Globus pallidus (tissue), 1 donor: ENCODE results near the gene PRRX1.

ENCODE experiments used
- DNase-seq: peaks from one replicate; pipeline ENCODE4 v3.0.0-alpha.2; 2015; ENCODE audit warnings: low spot score

The PRRX1 gene

DNA sequence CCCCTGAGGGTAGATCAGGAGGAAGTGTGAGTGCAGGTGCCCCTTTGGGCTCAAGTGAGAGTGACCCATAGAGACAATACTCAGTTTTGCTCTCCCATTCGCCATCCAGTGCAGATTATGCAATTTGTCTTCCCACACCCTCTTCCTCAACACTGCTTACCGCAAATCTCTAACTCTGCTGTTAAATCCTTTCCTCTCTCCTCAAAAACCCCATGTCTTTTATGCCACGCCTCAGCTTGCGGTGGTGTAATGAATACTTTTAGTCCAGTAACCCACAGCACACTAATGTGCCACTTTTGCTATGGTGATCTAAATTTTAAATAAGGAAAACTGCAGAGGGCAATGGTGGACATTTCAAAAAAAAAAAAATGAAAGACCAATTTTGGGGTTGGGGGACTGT lies 57.7 kb downstream of the PRRX1 start:
- DNase-seq = no peak

GRCh38 chr1:170723518-170723917 lies 59.6 kb downstream of the PRRX1 start:
- DNase-seq = no peak

DNA sequence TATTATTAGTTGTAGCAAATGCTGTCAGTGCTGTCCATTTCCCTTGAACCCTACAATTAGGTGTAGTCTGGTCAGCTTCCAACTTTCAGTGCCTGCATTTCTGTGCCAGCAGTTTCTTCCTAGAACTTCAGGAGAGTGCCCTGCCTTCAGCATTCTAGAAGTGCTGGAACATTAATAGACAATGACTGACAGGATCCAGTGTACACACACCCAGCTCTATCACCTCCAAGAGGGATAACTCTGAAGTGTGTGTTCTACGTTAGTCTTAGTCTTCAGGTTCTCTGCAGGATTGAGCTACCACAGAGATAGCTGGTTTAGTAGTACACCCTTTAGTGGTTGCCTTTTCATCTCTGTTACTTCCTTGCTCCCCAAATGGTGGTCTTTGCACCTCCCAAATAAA lies 61.4 kb downstream of the PRRX1 start:
- DNase-seq = no peak

DNA sequence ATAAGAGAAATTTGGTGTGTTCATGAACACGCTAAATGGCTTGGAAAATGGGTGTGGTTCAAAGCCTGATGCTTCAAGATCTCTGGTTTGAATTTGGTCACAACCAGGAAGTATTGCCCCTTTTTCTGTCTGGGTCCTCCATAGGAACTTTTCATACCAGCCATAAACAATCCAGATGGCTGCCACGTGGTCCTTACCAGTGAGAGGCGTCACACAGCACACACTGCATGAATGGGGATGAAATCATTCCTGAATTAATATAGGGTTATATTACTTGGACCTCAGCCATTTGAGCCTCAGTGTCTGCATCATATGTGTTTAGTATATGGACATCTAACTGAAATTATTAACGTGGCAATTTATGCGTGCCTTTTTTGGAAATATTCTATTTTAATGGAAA lies 64.0 kb downstream of the PRRX1 start:
- no peak for DNase-seq

DNA sequence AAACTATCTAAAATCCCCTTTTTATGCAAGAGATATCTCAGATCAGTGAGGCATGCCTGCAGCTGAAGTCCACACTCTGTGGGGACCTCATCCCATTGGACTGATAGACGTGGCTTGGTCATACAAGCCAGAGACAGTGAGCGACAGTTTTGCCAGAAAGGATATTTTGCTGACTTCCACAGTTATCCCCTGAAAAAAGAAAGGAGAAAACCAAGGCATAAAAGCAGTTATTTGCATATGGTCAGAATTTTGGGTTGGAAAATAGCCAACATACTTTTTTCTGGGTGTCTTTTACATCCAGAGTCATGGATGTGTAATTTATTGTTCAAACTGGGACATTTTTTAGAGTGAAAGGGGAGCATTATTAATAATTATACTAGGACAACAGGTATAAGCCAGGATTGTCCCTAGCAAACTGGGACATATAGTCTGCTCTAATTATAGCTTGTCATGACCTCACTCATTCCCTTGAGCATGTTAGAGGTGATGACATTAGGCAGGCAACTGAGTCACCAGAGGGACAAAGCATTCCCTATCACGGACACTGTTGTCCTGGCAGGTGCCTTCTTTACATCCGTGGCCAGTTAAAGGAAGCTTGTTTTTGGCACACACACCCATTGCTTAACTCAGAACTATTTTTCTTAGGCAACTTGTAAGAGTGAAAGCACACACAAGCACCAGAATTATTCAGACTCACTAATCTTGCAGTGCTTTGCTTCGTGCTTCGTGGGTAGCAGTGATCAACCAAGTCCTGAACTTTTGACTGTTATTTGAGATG lies 65.5 kb downstream of the PRRX1 start:
- DNase-seq = no peak

GRCh38 chr1:170730014-170730413 lies 66.1 kb downstream of the PRRX1 start:
- no peak for DNase-seq

- no peak for DNase-seq
Measured at GRCh38 chr1:170730438-170730837, 66.5 kb downstream of the PRRX1 start.

DNA sequence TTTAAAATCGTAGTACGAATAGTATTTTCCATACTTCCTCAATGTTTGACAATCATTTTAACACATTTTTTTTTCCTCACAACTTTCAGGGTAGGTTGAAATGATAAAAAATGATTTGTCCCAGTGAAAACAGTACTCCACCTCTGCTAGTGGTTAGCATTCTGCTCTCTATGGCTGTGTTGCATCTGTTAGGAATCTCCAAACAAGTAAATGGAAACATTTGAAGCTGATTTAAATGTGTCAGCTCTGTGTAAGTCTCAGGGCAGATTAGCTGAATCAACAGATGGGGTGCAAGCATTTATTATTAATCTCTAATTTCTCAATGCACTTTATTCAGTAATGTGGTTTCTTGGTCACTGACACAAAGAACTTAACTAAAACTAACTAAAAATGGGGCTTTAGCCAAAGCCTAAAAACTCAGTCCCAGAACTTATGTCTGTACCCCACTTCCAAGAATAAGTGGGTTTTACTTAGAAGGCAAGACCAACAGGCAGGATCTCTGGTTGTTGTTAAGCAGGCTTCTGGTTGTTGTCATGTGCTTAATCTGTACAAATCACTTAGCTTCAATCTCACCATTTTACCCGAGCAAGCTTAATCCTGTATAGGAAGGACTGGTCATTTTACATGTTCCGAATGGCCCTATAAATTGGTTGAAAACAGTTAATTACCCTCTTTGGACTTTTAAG lies 67.8 kb downstream of the PRRX1 start:
- no peak for DNase-seq

GRCh38 chr1:170732252-170732588 lies 68.3 kb downstream of the PRRX1 start:
- no peak for DNase-seq

DNA sequence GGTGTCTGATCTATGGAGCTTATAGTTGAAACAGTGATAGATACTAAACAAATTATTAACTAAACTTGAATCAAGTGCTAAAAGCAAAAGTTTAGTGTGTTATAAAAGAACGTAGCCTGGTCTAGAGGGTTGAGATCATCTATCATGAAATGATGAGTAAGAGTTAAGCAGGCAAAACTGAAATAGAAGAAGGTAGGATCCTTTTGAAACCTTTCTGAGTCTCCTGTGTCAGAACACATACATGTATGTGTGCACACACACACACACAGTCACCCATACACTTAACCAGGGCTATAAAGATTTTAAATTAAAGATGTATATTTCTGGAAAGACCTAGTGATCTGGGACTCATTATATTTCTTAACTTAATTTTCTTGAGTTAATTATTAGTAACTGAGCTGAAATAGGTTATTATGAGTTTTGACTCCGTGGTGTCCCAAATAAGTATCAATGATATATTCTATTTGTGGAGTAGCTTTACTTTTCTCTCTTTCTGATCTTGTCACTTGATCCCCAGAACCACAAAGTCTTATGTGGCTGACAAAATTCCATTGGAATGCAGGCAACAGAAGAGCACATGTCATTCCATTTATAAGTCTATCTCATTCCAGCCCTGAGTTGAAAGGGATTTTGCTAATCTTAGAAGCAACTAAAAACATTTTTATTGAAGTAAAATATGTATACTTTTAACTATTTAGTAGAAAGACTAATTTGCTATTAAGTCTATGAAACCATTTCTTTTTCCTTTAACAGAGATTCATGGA lies 70.7 kb downstream of the PRRX1 start:
- no peak for DNase-seq

GRCh38 chr1:170735366-170736263 lies 71.7 kb downstream of the PRRX1 start:
- no peak for DNase-seq

GRCh38 chr1:170739803-170740202 lies 75.9 kb downstream of the PRRX1 start:
- no peak for DNase-seq

- no peak for DNase-seq
Measured at GRCh38 chr1:170741678-170742077, 77.7 kb downstream of the PRRX1 start.

DNA sequence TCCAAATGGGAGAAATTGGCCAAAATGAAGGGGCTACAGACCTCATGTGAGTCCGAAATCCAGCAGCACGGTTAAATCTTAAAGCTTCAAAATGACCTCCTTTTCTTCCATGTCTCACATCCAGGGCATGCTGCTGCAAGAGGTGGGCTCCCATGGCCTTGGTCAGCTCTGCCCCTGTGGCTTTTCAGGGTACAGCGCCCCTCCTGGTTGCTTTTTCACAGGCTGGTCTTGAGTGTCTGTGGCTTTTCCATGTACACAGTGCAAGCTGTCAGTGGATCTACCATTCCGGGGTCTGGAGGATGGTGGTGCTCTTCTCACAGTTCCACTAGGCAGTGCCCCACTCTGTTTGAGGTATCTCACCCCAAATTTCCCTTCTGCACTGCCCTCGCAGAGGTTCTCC lies 78.7 kb downstream of the PRRX1 start:
- no peak for DNase-seq

- no peak for DNase-seq
Measured at GRCh38 chr1:170743083-170743482, 79.2 kb downstream of the PRRX1 start.

- DNase-seq = no peak
Measured at GRCh38 chr1:170749549-170749948, 85.6 kb downstream of the PRRX1 start.

DNA sequence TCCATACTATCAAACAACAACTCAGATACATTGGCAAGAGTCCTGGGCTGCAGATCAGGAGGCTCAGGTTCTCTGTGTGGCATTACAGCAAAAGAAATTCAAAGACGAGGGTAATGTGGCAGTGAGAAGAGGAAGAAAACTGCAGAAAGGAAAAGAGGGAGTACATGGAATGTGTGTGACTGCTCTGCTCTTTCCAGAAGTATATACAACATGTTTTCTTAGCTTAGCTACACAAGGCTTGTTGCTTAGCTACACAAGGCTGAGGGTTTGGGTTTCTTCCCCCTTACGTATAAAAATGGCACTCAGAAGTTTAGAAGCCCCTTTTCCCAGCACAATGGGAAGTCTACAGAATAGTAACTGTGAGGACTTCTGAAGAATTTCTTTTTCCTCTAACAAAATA lies 86.0 kb downstream of the PRRX1 start:
- no peak for DNase-seq

GRCh38 chr1:170755795-170756194 lies 91.9 kb downstream of the PRRX1 start:
- no peak for DNase-seq

DNA sequence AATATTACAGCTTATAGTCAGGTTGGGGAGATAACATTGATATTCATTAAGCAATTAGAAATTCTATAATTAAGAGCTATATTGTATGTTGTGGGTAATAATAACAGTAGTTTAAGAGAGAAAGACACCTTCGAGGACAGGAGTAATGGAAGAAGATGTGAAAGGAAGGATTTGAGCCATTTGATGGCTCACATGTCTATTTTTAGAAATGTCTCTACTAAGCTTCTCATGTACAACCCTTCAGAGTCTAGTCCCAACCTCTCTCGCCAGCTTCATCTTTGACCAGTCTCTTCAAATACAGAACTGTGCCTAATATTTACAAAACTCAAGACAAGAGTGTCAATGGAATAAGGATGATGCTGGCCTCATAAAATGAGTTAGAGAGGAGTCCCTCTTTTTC lies 95.1 kb downstream of the PRRX1 start:
- DNase-seq = no peak

DNA sequence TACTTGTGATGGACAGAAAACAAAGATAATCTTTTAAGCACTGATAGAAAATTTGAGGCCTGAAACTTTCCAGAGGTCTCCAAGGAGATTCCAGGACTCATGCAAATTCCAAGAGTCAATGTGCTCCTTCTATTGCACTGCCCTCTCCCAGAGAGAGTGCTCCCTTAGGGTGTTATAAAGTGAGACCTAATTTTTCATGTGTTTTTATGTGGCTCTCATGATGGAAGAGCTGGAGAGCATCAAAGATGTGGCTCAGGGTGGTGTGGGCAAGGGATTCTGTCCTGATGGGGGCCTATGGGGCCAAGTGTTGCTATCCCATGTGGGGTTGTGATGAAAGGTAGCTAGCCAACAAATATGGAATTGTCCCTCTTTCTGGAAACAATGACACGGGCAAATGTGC lies 101.3 kb downstream of the PRRX1 start:
- peak; percentile 1 for DNase-seq

DNA sequence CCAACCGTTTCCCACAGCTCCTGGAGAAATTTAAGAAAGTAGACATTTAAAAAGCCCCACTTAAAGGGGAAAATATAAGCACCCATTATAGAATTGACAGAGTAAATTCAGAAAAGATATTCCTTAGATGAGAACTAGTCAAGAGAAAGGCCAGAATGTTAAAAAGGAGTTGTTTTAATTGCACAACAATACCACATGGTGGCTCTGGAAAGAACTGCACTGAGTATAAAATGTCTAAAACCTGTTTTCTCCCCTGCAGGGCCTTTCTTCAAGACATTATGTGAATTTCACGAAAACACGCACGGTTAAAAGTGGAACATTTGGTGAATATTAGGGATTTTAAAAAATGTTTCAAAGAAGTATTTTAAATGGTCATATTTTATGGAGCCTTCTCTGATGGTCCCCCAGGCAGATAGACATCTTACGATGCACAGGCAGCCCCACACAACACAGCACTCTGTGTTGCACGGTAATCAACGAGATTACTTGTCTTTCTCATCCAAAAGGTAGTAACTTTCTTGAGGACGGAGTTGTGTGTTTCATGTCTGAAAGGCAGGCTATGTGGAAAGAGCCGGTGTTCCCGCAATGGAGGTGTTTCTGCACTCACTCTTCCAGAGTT lies 101.9 kb downstream of the PRRX1 start:
- peak; percentile 43 for DNase-seq

- no peak for DNase-seq
Measured at GRCh38 chr1:170768929-170769328, 105.0 kb downstream of the PRRX1 start.
